SU-DHL-6 (cell line): ENCODE data around the gene DNAJC12.

ENCODE experiments used
- H2AFZ ChIP-seq: fragments of 200-600 bp; sonication (generic); 2 replicates; pipeline ENCODE4 v1.6.1; 2014; ENCODE audit warnings: low read depth, mild to moderate bottlenecking, moderate library complexity, mixed read lengths, antibody characterized with exemption, low read length; ENCODE audit not compliant: severe bottlenecking
- H3F3A ChIP-seq: fragments of 200-600 bp; shearing (Covaris generic); 2 replicates; pipeline ENCODE4 v1.6.0; 2016; ENCODE audit warnings: antibody characterized with exemption, mild to moderate bottlenecking; ENCODE audit not compliant: insufficient read depth
- H3K27ac ChIP-seq: fragments of 200-600 bp; sonication (generic); 2 replicates; pipeline ENCODE4 v1.5.1; 2016; ENCODE audit warnings: low read depth, mild to moderate bottlenecking, low read length, moderate library complexity, mixed read lengths
- H3K27me3 ChIP-seq: fragments of 200-600 bp; sonication (generic), shearing (Covaris generic); 2 replicates; pipeline ENCODE4 v1.6.0; 2014; ENCODE audit warnings: mild to moderate bottlenecking, low read length
- H3K36me3 ChIP-seq: fragments of 200-600 bp; sonication (generic); 2 replicates; pipeline ENCODE4 v1.6.1; 2014; ENCODE audit warnings: mild to moderate bottlenecking, low read length, mixed read lengths
- H3K4me2 ChIP-seq: fragments of 300-600, 200-600 bp; shearing (Covaris generic), sonication (generic); 2 replicates; pipeline ENCODE4 v1.6.0; 2014; ENCODE audit warnings: low read length, low read depth, mild to moderate bottlenecking; ENCODE audit not compliant: poor library complexity, severe bottlenecking
- H3K4me3 ChIP-seq: fragments of 200-600 bp; sonication (generic); 2 replicates; pipeline ENCODE4 v1.5.1; 2014; ENCODE audit warnings: antibody characterized with exemption, low read length, mild to moderate bottlenecking, mixed read lengths; ENCODE audit not compliant: insufficient read depth, poor library complexity, severe bottlenecking
- H3K79me2 ChIP-seq: fragments of 200-600 bp; sonication (generic); 2 replicates; pipeline ENCODE4 v1.6.1; 2014; ENCODE audit warnings: mild to moderate bottlenecking, low read length, moderate library complexity; ENCODE audit not compliant: insufficient read depth
- H3K9ac ChIP-seq: fragments of 200-600 bp; sonication (generic); 2 replicates; pipeline ENCODE4 v1.7.0; 2014; ENCODE audit warnings: mild to moderate bottlenecking, low read length
- H3K9me2 ChIP-seq: fragments of 200-600 bp; sonication (generic); replicated peaks from 2 replicates; pipeline ENCODE4 v1.6.1; 2014; ENCODE audit warnings: low read length; ENCODE audit not compliant: insufficient read depth
- H3K9me3 ChIP-seq: fragments of 200-600 bp; sonication (generic); 2 replicates; pipeline ENCODE4 v1.6.1; 2014; ENCODE audit warnings: low read length, mixed read lengths; ENCODE audit not compliant: insufficient read depth
- H4K20me1 ChIP-seq: fragments of 200-600 bp; sonication (generic); 2 replicates; pipeline ENCODE4 v1.6.1; 2014; ENCODE audit warnings: low read depth, mild to moderate bottlenecking, antibody characterized with exemption, low read length, moderate library complexity, mixed read lengths
- EZH2phosphoT487 ChIP-seq: fragments of 200-600 bp; sonication (generic), shearing (Covaris generic); conservative IDR thresholded peaks from 2 replicates; pipeline ENCODE4 v1.6.1; 2018; ENCODE audit warnings: mild to moderate bottlenecking, antibody characterized with exemption, low read length, moderate library complexity, mixed read lengths
- TF ChIP-seq, protein P1 (sequence below): fragments of 200-600 bp; sonication (generic); IDR thresholded peaks from one replicate; pipeline ENCODE4 v1.5.1; 2017; ENCODE audit warnings: antibody characterized with exemption, mild to moderate bottlenecking, low read length, moderate library complexity; ENCODE audit not compliant: insufficient read depth, poor library complexity, severe bottlenecking

The DNAJC12 gene

DNA sequence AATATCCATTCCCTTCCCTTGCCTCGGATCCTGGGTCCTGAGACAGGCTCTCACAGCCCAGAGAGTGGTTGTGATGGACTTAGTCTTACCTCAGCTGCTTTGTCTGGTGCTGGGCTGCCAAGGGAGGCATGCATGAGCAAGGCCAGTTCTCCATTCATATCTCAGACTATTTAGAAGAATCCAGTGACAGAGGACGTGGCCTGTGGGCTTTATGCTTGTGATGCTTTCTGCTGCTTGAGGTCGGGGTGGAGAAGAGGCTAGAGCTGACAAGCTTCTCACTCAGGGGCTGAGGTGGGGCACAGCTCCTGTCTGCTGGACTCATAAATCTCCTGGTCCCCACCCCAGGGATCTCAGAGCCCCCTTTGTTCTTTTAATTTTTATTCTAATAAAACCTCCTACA is 66.8 kb downstream of the DNAJC12 start:
- peaks cover 14% of the 10 kb centered on the region for H3F3A ChIP-seq
- H3K4me3 ChIP-seq: no peak overlapping the region
- no peaks in the 10 kb centered on the region for H3K9me2 ChIP-seq
- H3K79me2 ChIP-seq: no peaks in the 10 kb centered on the region
- H3K4me2 ChIP-seq: peak overlapping the region; percentile 36
- TF ChIP-seq, protein P1, sequence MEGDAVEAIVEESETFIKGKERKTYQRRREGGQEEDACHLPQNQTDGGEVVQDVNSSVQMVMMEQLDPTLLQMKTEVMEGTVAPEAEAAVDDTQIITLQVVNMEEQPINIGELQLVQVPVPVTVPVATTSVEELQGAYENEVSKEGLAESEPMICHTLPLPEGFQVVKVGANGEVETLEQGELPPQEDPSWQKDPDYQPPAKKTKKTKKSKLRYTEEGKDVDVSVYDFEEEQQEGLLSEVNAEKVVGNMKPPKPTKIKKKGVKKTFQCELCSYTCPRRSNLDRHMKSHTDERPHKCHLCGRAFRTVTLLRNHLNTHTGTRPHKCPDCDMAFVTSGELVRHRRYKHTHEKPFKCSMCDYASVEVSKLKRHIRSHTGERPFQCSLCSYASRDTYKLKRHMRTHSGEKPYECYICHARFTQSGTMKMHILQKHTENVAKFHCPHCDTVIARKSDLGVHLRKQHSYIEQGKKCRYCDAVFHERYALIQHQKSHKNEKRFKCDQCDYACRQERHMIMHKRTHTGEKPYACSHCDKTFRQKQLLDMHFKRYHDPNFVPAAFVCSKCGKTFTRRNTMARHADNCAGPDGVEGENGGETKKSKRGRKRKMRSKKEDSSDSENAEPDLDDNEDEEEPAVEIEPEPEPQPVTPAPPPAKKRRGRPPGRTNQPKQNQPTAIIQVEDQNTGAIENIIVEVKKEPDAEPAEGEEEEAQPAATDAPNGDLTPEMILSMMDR: no peak
- no peak for TF ChIP-seq EZH2phosphoT487
- no peaks in the 10 kb centered on the region for H3K9me3 ChIP-seq
- H4K20me1 ChIP-seq: no peaks in the 10 kb centered on the region
- H2AFZ ChIP-seq: peak overlapping the region; percentile 97
- H3K27me3 ChIP-seq: no peaks in the 10 kb centered on the region
- H3K27ac ChIP-seq: peak overlapping the region; percentile 85
- no peaks in the 10 kb centered on the region for H3K36me3 ChIP-seq
- H3K9ac ChIP-seq: peak overlapping the region; percentile 42

DNA sequence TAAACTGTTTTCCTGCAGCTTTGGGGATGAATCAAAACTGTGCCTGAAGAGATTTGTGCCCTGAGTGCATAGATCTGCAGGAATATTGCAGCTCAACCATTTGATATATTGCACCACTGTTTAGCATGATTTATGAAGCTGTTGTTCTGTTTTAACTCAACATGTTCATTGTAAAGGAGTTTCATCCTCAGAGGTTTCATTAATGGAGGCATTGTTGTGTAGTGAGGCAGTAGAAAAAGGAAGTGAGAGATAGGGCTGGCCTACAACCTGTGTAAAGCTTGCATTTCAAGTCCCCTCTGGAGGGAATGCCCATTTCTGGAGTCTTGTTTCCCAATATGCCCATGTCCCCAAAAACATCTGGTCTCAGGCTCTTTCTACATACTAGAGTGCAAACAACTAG is 67.5 kb downstream of the DNAJC12 start:
- H3K4me3 ChIP-seq: no peak overlapping the region
- H3K9ac ChIP-seq: peak overlapping the region; percentile 42
- H3K4me2 ChIP-seq: peak overlapping the region; percentile 36
- H3F3A ChIP-seq: peaks cover 14% of the 10 kb centered on the region
- H3K27ac ChIP-seq: peak overlapping the region; percentile 85
- no peaks in the 10 kb centered on the region for H3K9me2 ChIP-seq
- no peaks in the 10 kb centered on the region for H3K79me2 ChIP-seq
- H3K36me3 ChIP-seq: no peaks in the 10 kb centered on the region
- no peaks in the 10 kb centered on the region for H3K9me3 ChIP-seq
- H3K27me3 ChIP-seq: no peaks in the 10 kb centered on the region
- TF ChIP-seq EZH2phosphoT487: no peak
- TF ChIP-seq, protein P1: no peak
- H4K20me1 ChIP-seq: no peaks in the 10 kb centered on the region
- H2AFZ ChIP-seq: peak overlapping the region; percentile 97

DNA sequence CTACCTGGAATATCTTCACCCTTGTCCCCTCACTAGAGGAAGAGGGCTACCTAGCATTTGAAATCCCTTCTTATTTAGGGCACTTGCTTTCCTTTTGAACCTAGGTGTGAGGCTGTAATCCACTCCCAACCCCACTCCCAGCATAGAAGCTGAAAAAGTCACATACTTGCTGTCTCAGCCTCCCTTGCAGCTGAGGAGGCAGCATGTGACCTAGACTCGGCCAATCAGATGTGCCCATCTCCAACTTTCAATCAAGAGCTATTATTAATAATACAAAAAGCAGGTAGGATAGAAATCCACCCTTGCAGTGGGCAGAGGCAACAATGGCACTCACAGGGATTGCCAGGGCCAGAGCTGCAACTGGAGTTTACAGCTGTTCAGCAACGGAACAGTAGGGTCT is 70.7 kb downstream of the DNAJC12 start:
- peak overlapping the region; percentile 6 for H2AFZ ChIP-seq
- H3K9me2 ChIP-seq: no peaks in the 10 kb centered on the region
- no peaks in the 10 kb centered on the region for H4K20me1 ChIP-seq
- H3K4me3 ChIP-seq: no peak overlapping the region
- no peak overlapping the region for H3K4me2 ChIP-seq
- no peak overlapping the region for H3K27ac ChIP-seq
- no peak overlapping the region for H3K9ac ChIP-seq
- no peaks in the 10 kb centered on the region for H3K36me3 ChIP-seq
- peaks cover 22% of the 10 kb centered on the region for H3F3A ChIP-seq
- H3K27me3 ChIP-seq: no peaks in the 10 kb centered on the region
- H3K79me2 ChIP-seq: no peaks in the 10 kb centered on the region
- no peak for TF ChIP-seq EZH2phosphoT487
- TF ChIP-seq, protein P1: no peak
- H3K9me3 ChIP-seq: no peaks in the 10 kb centered on the region
